Bronchial epithelial cell (primary cell): ENCODE measurements around the gene MAN1B1. TPM values are rescaled to one million over a fixed set of nuclear protein-coding genes. Genes with fewer than 3 reads are reported as not detected.

Experiments
- DNase-seq: peaks from one replicate; pipeline ENCODE4 v3.0.0-alpha.2; 2010; ENCODE audit warnings: low read depth
- FAIRE-seq: peaks from 2 replicates; lab custom pipeline; 2011; peaks lifted over from hg19 to GRCh38; lab: Jason Lieb, UNC
- H3K27me3 ChIP-seq: 2 replicates; pipeline ENCODE4 v1.5.1; 2011; ENCODE audit warnings: low read length; ENCODE audit not compliant: control insufficient read depth, insufficient read depth
- H3K36me3 ChIP-seq: 2 replicates; pipeline ENCODE4 v1.5.1; 2011; ENCODE audit warnings: low read length; ENCODE audit not compliant: control insufficient read depth, insufficient read depth
- H3K4me3 ChIP-seq: 2 replicates; pipeline ENCODE4 v1.5.1; 2011; ENCODE audit warnings: mild to moderate bottlenecking, low read depth, low read length, control low read depth
- CTCF ChIP-seq: IDR thresholded peaks from 2 replicates; pipeline ENCODE4 v1.5.1; 2011; ENCODE audit warnings: mild to moderate bottlenecking, moderate library complexity, low read length, control low read depth, inconsistent platforms; ENCODE audit not compliant: insufficient read depth, severe bottlenecking
- total RNA-seq: library from RNA; depleted of rRNA; stranded (reverse); fragments of >200 nt; gene quantifications from 2 replicates; pipeline ENCODE4 v1.2.1, GENCODE V29; 2014

The MAN1B1 gene
- total RNA-seq, 1 donor from 2014 or later, result 65.3 TPM

DNA sequence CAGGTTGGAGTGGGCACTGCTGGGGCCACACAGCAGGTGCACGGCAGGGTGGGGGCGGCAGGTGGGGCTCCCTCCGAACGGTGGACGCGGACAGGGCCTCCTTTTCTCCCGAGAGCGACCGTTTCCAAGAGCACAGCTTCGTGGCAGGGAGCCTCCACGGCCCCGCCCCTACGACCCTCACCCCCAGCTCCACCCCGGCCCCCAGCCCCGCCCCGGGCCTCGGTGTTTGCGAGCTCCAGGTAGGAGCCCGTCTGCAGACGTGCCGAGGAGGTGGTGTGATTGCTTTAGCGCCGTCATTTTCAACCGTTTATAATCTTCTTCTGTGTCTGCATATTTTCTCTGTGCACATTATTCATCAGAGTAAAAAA is 61.0 kb downstream of the MAN1B1 start:
- no peak for TF ChIP-seq CTCF
- peaks cover 2% of the 10 kb centered on the region for H3K27me3 ChIP-seq
- no peak overlapping the region for H3K4me3 ChIP-seq
- H3K36me3 ChIP-seq, result no peaks in the 10 kb centered on the region
- FAIRE-seq (no peak), DNase-seq (no peak)

- Histone ChIP-seq H3K27me3 (peaks cover 2% of the 10 kb centered on the region), H3K36me3 (no peaks in the 10 kb centered on the region), H3K4me3 (no peak overlapping the region)
- FAIRE-seq (no peak), DNase-seq (no peak)
- no peak for TF ChIP-seq CTCF
Observed at GRCh38 chr9:137148242-137148641, 61.5 kb downstream of the MAN1B1 start.

DNA sequence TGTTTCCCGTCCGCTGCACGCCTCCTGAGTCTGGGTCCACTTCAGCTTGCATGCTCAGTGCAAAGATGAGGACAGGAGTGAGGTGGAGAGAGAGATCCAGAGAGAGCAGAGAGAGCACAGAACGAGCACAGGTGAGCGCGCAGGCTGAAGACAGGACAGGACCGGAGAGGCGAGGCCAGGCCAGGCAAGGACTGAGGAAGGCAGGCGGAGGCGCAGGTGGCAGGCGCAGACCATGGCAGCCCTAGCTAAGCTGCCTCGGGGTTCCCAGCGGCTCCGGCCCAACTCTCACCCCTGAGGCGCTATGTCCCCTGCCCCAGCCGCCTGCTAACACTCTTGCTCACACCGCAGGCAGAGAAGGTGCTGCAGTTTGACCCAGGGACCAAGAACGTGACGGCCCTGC is 61.9 kb downstream of the MAN1B1 start:
- no peak for TF ChIP-seq CTCF
- Histone ChIP-seq H3K27me3 (peaks cover 2% of the 10 kb centered on the region), H3K36me3 (no peaks in the 10 kb centered on the region), H3K4me3 (no peak overlapping the region)
- FAIRE-seq (no peak), DNase-seq (no peak)

- FAIRE-seq (no peak), DNase-seq (no peak)
- Histone ChIP-seq H3K36me3 (no peaks in the 10 kb centered on the region), H3K27me3 (no peaks in the 10 kb centered on the region), H3K4me3 (no peak overlapping the region)
- no peak for TF ChIP-seq CTCF
Observed at GRCh38 chr9:137149363-137149762, 62.6 kb downstream of the MAN1B1 start.

DNA sequence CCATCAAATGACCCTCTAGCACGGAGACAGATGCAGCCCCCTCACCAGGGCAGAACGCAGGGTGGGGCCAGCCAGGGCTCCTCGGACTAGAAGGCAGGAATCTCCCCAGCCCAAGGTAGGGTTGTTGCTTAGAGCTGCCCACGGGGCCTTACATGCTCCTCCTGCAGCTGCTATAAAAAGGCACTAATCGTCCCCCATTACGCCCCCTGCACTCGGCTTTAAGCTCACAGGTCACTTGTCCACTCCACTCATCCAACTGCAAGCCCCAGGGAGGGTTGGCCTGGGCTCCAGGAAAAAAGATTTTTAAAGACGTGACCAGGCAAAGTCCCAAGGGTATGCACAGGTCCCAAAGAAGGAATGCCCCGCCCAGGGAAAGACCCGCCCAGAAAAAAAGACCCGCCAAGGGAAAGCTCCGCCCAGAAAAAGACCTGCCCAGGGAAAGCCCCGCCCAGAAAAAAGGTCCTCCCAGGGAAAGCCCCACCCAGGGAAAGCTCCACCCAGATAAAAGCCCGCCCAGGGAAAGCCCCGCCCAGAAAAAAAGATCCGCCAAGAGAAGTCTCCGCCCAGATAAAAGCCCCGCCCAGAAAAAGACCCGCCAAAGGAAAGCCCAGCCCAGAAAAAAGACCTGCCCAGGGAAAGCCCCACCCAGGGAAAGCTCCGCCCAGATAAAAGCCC is 63.3 kb downstream of the MAN1B1 start:
- H3K4me3 ChIP-seq, result no peak overlapping the region
- TF ChIP-seq CTCF, result no peak
- no peaks in the 10 kb centered on the region for H3K27me3 ChIP-seq
- H3K36me3 ChIP-seq, result no peaks in the 10 kb centered on the region
- no peak for FAIRE-seq
- no peak for DNase-seq
